ENCODE data around the gene ZNF385B.

GRCh38 chr2:179720173-179720772 lies 141.1 kb downstream of the ZNF385B start:
- TF ChIP-seq, protein P1, sequence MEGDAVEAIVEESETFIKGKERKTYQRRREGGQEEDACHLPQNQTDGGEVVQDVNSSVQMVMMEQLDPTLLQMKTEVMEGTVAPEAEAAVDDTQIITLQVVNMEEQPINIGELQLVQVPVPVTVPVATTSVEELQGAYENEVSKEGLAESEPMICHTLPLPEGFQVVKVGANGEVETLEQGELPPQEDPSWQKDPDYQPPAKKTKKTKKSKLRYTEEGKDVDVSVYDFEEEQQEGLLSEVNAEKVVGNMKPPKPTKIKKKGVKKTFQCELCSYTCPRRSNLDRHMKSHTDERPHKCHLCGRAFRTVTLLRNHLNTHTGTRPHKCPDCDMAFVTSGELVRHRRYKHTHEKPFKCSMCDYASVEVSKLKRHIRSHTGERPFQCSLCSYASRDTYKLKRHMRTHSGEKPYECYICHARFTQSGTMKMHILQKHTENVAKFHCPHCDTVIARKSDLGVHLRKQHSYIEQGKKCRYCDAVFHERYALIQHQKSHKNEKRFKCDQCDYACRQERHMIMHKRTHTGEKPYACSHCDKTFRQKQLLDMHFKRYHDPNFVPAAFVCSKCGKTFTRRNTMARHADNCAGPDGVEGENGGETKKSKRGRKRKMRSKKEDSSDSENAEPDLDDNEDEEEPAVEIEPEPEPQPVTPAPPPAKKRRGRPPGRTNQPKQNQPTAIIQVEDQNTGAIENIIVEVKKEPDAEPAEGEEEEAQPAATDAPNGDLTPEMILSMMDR (IDR thresholded peaks at IDR 0.05), result no peak
- no peak for TF ChIP-seq POLR2A (IDR thresholded peaks at IDR 0.05)
- TF ChIP-seq POLR2AphosphoS5 (IDR thresholded peaks at IDR 0.05), result no peak
